SK-N-SH treated with all-trans-retinoic acid at 6 μM for 48 hours (cell line): ENCODE measurements around the gene GPR183.

Source experiments
- ARNTL ChIP-seq: fragments of 450-650 bp; formaldehyde crosslinking; IDR thresholded peaks from 2 replicates; pipeline ENCODE4 v1.5.0; 2020; ENCODE audit warnings: low read depth, mild to moderate bottlenecking, moderate library complexity, borderline replicate concordance
- BACH2 ChIP-seq: fragments of 250-450 bp; sonication (Bioruptor Pico); IDR thresholded peaks from 2 replicates; pipeline ENCODE4 v1.9.0; 2021; ENCODE audit warnings: mild to moderate bottlenecking, borderline replicate concordance
- CREB5 ChIP-seq: fragments of 250-450 bp; sonication (Bioruptor Pico); IDR thresholded peaks from 2 replicates; pipeline ENCODE4 v1.5.1; 2020; ENCODE audit warnings: low read depth, mild to moderate bottlenecking, moderate library complexity
- CSDC2 ChIP-seq: fragments of 250-450 bp; sonication (Bioruptor Pico); IDR thresholded peaks from 2 replicates; pipeline ENCODE4 v1.5.0; 2020; ENCODE audit warnings: mild to moderate bottlenecking, moderate library complexity
- PATZ1 ChIP-seq: fragments of 250-450 bp; sonication (Bioruptor Pico); IDR thresholded peaks from 2 replicates; pipeline ENCODE4 v1.8.0; 2020; ENCODE audit warnings: mild to moderate bottlenecking, moderate library complexity, borderline replicate concordance
- POU6F1 ChIP-seq: fragments of 250-450 bp; sonication (Bioruptor Pico); IDR thresholded peaks from 2 replicates; pipeline ENCODE4 v1.8.0; 2021; ENCODE audit warnings: low read depth, mild to moderate bottlenecking, moderate library complexity, borderline replicate concordance
- SNAI2 ChIP-seq: fragments of 250-450 bp; sonication (Bioruptor Pico); IDR thresholded peaks from 2 replicates; pipeline ENCODE4 v1.5.0; 2020; ENCODE audit warnings: mild to moderate bottlenecking, moderate library complexity
- ZFP3 ChIP-seq: fragments of 250-450 bp; sonication (Bioruptor Pico); IDR thresholded peaks from 2 replicates; pipeline ENCODE4 v1.5.0; 2020; ENCODE audit warnings: mild to moderate bottlenecking, moderate library complexity
- ZFP30 ChIP-seq: fragments of 450-650 bp; formaldehyde crosslinking; IDR thresholded peaks from 2 replicates; pipeline ENCODE4 v1.5.0; 2022; ENCODE audit warnings: mild to moderate bottlenecking, moderate library complexity
- ZNF8 ChIP-seq: fragments of 450-650 bp; formaldehyde crosslinking; IDR thresholded peaks from 2 replicates; pipeline ENCODE4 v1.5.0; 2020; ENCODE audit warnings: mild to moderate bottlenecking, moderate library complexity

GRCh38 chr13:99356012-99356261, 48.7 kb upstream of the GPR183 start:
- no peak for TF ChIP-seq POU6F1 (CRISPR knock-in tag)
- TF ChIP-seq BACH2: no peak
- no peak for TF ChIP-seq ZFP30 (CRISPR knock-in tag)
- TF ChIP-seq CSDC2: no peak
- no peak for TF ChIP-seq ZNF8 (CRISPR knock-in tag)
- no peak for TF ChIP-seq ARNTL (CRISPR knock-in tag)
- no peak for TF ChIP-seq CREB5 (CRISPR knock-in tag)
- no peak for TF ChIP-seq ZFP3 (CRISPR knock-in tag)
- TF ChIP-seq SNAI2 (CRISPR knock-in tag): no peak
- TF ChIP-seq PATZ1: no peak
